ENCODE data around the gene TRIM27.

The TRIM27 gene

GRCh38 chr6:28940858-28941683 lies 17.3 kb upstream of the TRIM27 start:
- peak; percentile 80 for ATAC-seq
- TF ChIP-seq POU6F1 (CRISPR knock-in tag; IDR thresholded peaks at IDR 0.05; ENCODE audit: borderline replicate concordance, low read depth) (no peak), ZFP30 (CRISPR knock-in tag; IDR thresholded peaks at IDR 0.05) (no peak), ZC3H10 (CRISPR knock-in tag; IDR thresholded peaks at IDR 0.05) (no peak), ESRRG (CRISPR knock-in tag; IDR thresholded peaks at IDR 0.05) (no peak)

GRCh38 chr6:28940294-28940857 lies 16.6 kb upstream of the TRIM27 start:
- TF ChIP-seq ESRRG (CRISPR knock-in tag; IDR thresholded peaks at IDR 0.05) (no peak), BACH2 (CRISPR knock-in tag; IDR thresholded peaks at IDR 0.05; ENCODE audit: borderline replicate concordance) (no peak), TOX (CRISPR knock-in tag; IDR thresholded peaks at IDR 0.05; ENCODE audit: borderline replicate concordance) (no peak), SNAI2 (CRISPR knock-in tag; IDR thresholded peaks at IDR 0.05) (no peak), TSHZ2 (CRISPR knock-in tag; IDR thresholded peaks at IDR 0.05) (no peak), ZFP30 (CRISPR knock-in tag; IDR thresholded peaks at IDR 0.05) (no peak), CSRNP3 (CRISPR knock-in tag; IDR thresholded peaks at IDR 0.05) (no peak), ISL1 (CRISPR knock-in tag; IDR thresholded peaks at IDR 0.05) (no peak), GLIS3 (CRISPR knock-in tag; IDR thresholded peaks at IDR 0.05) (no peak), ZC3H10 (CRISPR knock-in tag; IDR thresholded peaks at IDR 0.05) (no peak), CSDC2 (CRISPR knock-in tag; IDR thresholded peaks at IDR 0.05) (no peak), CREB5 (CRISPR knock-in tag; IDR thresholded peaks at IDR 0.05; ENCODE audit: low read depth) (no peak), OSR1 (CRISPR knock-in tag; IDR thresholded peaks at IDR 0.05) (no peak), ZFP3 (CRISPR knock-in tag; IDR thresholded peaks at IDR 0.05) (no peak), PPARA (CRISPR knock-in tag; IDR thresholded peaks at IDR 0.05; ENCODE audit: borderline replicate concordance) (no peak), TCF4 (CRISPR knock-in tag; IDR thresholded peaks at IDR 0.05; ENCODE audit: borderline replicate concordance) (no peak), ZNF70 (CRISPR knock-in tag; IDR thresholded peaks at IDR 0.05) (no peak), PATZ1 (CRISPR knock-in tag; IDR thresholded peaks at IDR 0.05; ENCODE audit: borderline replicate concordance) (no peak)
- peak; percentile 28 for ATAC-seq

GRCh38 chr6:28933069-28933468 lies 9.3 kb upstream of the TRIM27 start:
- no peak for ATAC-seq
- TF ChIP-seq CSDC2 (CRISPR knock-in tag; IDR thresholded peaks at IDR 0.05) (no peak), ZNF8 (CRISPR knock-in tag; IDR thresholded peaks at IDR 0.05) (no peak), ZNF70 (CRISPR knock-in tag; IDR thresholded peaks at IDR 0.05) (no peak), CSRNP3 (CRISPR knock-in tag; IDR thresholded peaks at IDR 0.05) (no peak), ZC3H10 (CRISPR knock-in tag; IDR thresholded peaks at IDR 0.05) (no peak), TOX (CRISPR knock-in tag; IDR thresholded peaks at IDR 0.05; ENCODE audit: borderline replicate concordance) (no peak), OSR1 (CRISPR knock-in tag; IDR thresholded peaks at IDR 0.05) (no peak), ZFP30 (CRISPR knock-in tag; IDR thresholded peaks at IDR 0.05) (no peak), TSHZ2 (CRISPR knock-in tag; IDR thresholded peaks at IDR 0.05) (no peak), ARNTL (CRISPR knock-in tag; IDR thresholded peaks at IDR 0.05; ENCODE audit: borderline replicate concordance, low read depth) (no peak)
